Measurements from ENCODE around the gene ZNF778. TPM values are rescaled to one million over a fixed set of nuclear protein-coding genes. Genes with fewer than 3 reads are reported as not detected.

Gene ZNF778
- total RNA-seq, 2 experiments from 2014 or later = 4.3 to 6.2 TPM

DNA sequence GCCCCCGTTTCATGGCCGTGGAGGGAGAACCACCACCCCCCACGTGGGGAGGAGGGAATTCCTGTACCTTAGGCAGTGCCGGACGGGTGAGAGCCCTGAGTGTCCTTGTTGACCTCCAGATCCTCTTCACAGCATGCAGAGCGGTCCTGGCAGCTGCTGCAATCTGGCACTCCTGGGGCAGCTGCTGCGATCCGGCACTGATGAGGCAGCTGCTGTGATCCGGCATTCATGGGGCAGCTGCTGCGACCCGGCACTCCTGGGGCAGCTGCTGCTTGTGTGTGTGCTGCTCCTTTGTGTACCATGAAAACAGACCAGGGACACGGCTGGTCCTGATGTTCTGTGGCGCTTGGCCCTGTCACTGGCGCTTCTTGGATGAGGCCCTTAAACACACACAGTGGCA is 12.8 kb downstream of the ZNF778 start:
- intact Hi-C loops (cut with micrococcal nuclease) = no loop called here
- H3K36me3 Mint-ChIP-seq (ENCODE audit: low read depth) = peaks cover 64% of the 10 kb centered on the region
- TF ChIP-seq, protein P1, sequence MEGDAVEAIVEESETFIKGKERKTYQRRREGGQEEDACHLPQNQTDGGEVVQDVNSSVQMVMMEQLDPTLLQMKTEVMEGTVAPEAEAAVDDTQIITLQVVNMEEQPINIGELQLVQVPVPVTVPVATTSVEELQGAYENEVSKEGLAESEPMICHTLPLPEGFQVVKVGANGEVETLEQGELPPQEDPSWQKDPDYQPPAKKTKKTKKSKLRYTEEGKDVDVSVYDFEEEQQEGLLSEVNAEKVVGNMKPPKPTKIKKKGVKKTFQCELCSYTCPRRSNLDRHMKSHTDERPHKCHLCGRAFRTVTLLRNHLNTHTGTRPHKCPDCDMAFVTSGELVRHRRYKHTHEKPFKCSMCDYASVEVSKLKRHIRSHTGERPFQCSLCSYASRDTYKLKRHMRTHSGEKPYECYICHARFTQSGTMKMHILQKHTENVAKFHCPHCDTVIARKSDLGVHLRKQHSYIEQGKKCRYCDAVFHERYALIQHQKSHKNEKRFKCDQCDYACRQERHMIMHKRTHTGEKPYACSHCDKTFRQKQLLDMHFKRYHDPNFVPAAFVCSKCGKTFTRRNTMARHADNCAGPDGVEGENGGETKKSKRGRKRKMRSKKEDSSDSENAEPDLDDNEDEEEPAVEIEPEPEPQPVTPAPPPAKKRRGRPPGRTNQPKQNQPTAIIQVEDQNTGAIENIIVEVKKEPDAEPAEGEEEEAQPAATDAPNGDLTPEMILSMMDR (IDR thresholded peaks at IDR 0.05) = no peak
- DNase-seq (no peak), ATAC-seq (no peak)
- ChIA-PET CTCF (no interaction called here), POLR2A (no interaction called here)
- no peaks in the 10 kb centered on the region for H3K27me3 Mint-ChIP-seq
- no peaks in the 10 kb centered on the region for H3K4me1 Mint-ChIP-seq (ENCODE audit: low read depth)
- H3K4me3 Mint-ChIP-seq = no peak overlapping the region
- H3K27ac Mint-ChIP-seq = no peak overlapping the region
- peaks cover 22% of the 10 kb centered on the region for H3K9me3 Mint-ChIP-seq

DNA sequence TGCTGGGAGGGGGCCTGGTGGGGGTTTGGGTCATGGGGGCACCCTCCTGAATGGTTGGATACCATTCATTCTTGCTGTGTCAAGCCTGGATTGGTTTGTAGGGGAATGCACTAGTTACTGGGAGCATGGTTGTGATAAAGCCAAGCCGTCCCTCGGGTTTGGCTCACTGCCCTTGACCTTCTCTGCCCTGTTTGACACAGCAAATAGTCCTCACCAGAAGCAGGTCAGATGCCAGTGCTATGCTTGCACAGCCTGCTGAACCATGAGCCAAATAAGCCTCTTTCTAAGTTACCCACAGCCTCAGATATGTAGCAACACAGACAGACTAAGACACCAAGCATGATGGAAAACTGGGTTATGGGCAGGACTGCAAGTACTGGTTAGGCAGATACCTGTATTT is 14.6 kb downstream of the ZNF778 start:
- ATAC-seq (no peak), DNase-seq (no peak)
- ChIA-PET CTCF (no interaction called here), POLR2A (no interaction called here)
- intact Hi-C loops (cut with micrococcal nuclease) = no loop called here
- Mint-ChIP-seq H3K36me3 (ENCODE audit: low read depth) (peaks cover 47% of the 10 kb centered on the region), H3K27me3 (no peaks in the 10 kb centered on the region), H3K27ac (no peak overlapping the region), H3K4me3 (no peak overlapping the region), H3K4me1 (ENCODE audit: low read depth) (no peaks in the 10 kb centered on the region), H3K9me3 (peaks cover 14% of the 10 kb centered on the region)
- TF ChIP-seq, protein P1 (IDR thresholded peaks at IDR 0.05) = no peak

DNA sequence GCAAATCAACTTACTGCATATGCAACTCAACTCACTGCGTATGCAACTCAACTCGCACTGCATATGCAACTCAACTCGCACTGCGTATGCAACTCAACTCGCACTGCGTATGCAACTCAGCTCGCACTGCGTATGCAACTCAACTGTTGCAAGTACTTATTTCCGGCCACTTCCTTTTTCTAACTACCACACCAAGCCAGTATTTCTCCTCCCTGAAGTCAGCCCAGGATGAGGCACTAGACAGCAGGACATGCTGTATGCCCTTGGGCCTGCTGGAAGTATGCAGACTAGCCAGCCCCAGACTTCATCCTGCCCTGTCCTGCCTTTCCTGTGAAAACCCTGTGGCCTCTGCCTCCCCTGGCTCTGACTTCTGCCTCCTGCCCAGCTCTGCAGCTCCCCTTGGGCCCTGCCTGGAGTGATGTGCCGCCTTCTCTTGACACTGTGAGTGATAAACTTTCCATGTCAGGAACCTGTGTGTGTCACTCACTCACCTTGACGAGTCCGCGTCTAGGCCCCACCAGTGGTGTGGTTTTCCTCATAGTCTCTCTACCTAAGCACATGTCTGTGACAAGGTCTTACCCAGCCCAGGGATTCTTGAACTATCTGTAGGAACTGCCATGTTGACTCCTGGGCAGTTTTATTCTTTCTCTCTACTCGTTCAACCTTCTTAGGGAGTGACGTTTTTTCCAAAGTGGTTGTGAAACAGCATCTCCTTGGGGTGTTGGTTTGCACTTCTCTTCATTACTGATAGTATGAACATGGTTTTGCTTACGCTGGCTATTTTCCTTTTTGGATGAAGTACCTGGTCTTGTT is 16.4 kb downstream of the ZNF778 start:
- no peak overlapping the region for H3K27ac Mint-ChIP-seq
- intact Hi-C loops (cut with micrococcal nuclease) = no loop called here
- no peak for ATAC-seq
- no peak for DNase-seq
- H3K4me1 Mint-ChIP-seq (ENCODE audit: low read depth) = no peaks in the 10 kb centered on the region
- TF ChIP-seq, protein P1 (IDR thresholded peaks at IDR 0.05) = no peak
- H3K9me3 Mint-ChIP-seq = no peaks in the 10 kb centered on the region
- ChIA-PET POLR2A (no interaction called here), CTCF (no interaction called here)
- H3K27me3 Mint-ChIP-seq = no peaks in the 10 kb centered on the region
- H3K36me3 Mint-ChIP-seq (ENCODE audit: low read depth) = peaks cover 29% of the 10 kb centered on the region
- no peak overlapping the region for H3K4me3 Mint-ChIP-seq

DNA sequence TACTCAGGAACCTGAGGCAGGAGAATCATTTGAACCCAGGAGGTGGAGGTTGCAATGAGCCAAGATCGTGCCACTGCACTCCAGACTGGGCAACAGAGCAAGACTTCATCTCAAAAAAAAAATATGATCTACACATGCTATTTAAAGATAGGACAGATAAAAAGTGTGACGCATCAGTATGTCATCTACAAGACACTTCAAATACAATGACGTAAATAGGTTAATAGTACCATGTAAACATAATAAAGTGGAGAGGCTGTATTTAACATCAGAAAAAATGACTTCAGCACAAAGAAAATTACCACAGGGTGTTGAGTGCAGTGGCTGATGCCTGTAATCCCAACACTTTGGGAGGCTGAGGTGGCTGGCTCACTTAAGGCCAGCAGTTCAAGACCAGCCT is 20.2 kb downstream of the ZNF778 start:
- TF ChIP-seq, protein P1 (IDR thresholded peaks at IDR 0.05) = no peak
- no peaks in the 10 kb centered on the region for H3K27me3 Mint-ChIP-seq
- no peak for DNase-seq
- H3K4me1 Mint-ChIP-seq (ENCODE audit: low read depth) = peaks cover 7% of the 10 kb centered on the region
- peaks cover 12% of the 10 kb centered on the region for H3K36me3 Mint-ChIP-seq (ENCODE audit: low read depth)
- ChIA-PET POLR2A (no interaction called here), CTCF (interaction anchor here (1.2 kb wide), 1 partner anchor 271 kb away, joined by 3 read pairs; no protein-coding TSS in a partner anchor)
- ATAC-seq = no peak
- peaks cover 4% of the 10 kb centered on the region for H3K9me3 Mint-ChIP-seq
- no peak overlapping the region for H3K4me3 Mint-ChIP-seq
- H3K27ac Mint-ChIP-seq = no peak overlapping the region
- intact Hi-C loops (cut with micrococcal nuclease) = no loop called here

Data from activated CD8-positive, alpha-beta T cell treated with anti-CD3 and anti-CD28 coated beads for 36 hours (primary cell).